OCI-LY3 (cell line): ENCODE measurements around the gene IAH1.

ENCODE experiments used
- H2AFZ ChIP-seq: fragments of 200-600, 300-600 bp; shearing (Covaris generic); 2 replicates; pipeline ENCODE4 v1.6.0; 2014; ENCODE audit warnings: antibody characterized with exemption, low read depth, low read length
- H3K27ac ChIP-seq: fragments of 200-600, 300-600 bp; sonication (generic); 2 replicates; pipeline ENCODE4 v1.5.1; 2014; ENCODE audit warnings: mild to moderate bottlenecking, low read length, moderate library complexity, mixed read lengths
- H3K27me3 ChIP-seq: fragments of 200-600, 300-600 bp; sonication (generic); 2 replicates; pipeline ENCODE4 v1.6.1; 2014; ENCODE audit warnings: low read depth, low read length, mixed read lengths
- H3K36me3 ChIP-seq: fragments of 200-600, 300-600 bp; sonication (generic); replicated peaks from 2 replicates; pipeline ENCODE3; 2014; ENCODE audit warnings: low read depth, low read length, mixed read lengths
- H3K4me1 ChIP-seq: fragments of 300-600, 200-600 bp; sonication (generic); 2 replicates; pipeline ENCODE4 v1.6.1; 2014; ENCODE audit warnings: low read length, mixed read lengths
- H3K4me2 ChIP-seq: fragments of 200-600, 300-600 bp; sonication (generic); 2 replicates; pipeline ENCODE4 v1.6.1; 2014; ENCODE audit warnings: low read length, mixed read lengths
- H3K4me3 ChIP-seq: fragments of 300-600, 200-600 bp; sonication (generic); 2 replicates; pipeline ENCODE4 v1.5.1; 2014; ENCODE audit warnings: antibody characterized with exemption, mild to moderate bottlenecking, low read length, moderate library complexity
- H3K79me2 ChIP-seq: fragments of 300-600, 200-600 bp; shearing (Covaris generic); 2 replicates; pipeline ENCODE4 v1.6.1; 2014; ENCODE audit warnings: mild to moderate bottlenecking, low read length, mixed read lengths
- H3K9ac ChIP-seq: fragments of 300-600, 200-600 bp; shearing (Covaris generic); 2 replicates; pipeline ENCODE4 v1.6.0; 2014; ENCODE audit warnings: mild to moderate bottlenecking, low read length, moderate library complexity
- H3K9me3 ChIP-seq: fragments of 200-600, 300-600 bp; shearing (Covaris generic); 2 replicates; pipeline ENCODE4 v1.6.1; 2014; ENCODE audit warnings: low read length, mixed read lengths; ENCODE audit not compliant: insufficient read depth
- H4K20me1 ChIP-seq: fragments of 200-600, 300-600 bp; sonication (generic); 2 replicates; pipeline ENCODE4 v1.6.1; 2016; ENCODE audit warnings: low read length, mixed read lengths; ENCODE audit not compliant: insufficient read depth
- EZH2phosphoT487 ChIP-seq: fragments of 200-600 bp; shearing (Covaris generic); IDR thresholded peaks from 2 replicates; pipeline ENCODE4 v1.6.1; 2018; ENCODE audit warnings: antibody characterized with exemption, mixed run types, low read depth
- TF ChIP-seq, protein P1 (sequence below): fragments of 200-600, 300-600 bp; sonication (generic); IDR thresholded peaks from 2 replicates; pipeline ENCODE4 v1.5.1; 2014; ENCODE audit warnings: antibody characterized with exemption, low read length, low read depth

IAH1 gene

DNA sequence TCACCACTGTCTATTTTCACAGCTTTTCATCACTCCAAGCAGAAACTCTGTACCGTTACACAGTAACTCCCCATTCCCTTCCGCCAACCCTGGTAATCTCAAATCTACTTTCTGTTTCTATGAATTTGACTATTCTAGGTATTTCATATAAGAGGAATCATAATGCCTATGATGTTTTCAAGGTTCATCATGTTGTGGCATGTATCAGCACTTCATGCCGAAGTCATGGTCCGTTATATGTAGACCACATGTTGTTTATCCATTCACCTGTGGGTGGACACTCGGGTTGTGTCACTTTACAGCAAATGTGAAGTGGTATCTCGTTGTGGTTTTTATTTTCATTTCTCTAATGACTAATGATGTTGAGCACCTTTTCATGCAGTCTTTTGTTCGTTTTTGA lies 29.3 kb upstream of the IAH1 start:
- H3K36me3 ChIP-seq, result peaks cover 41% of the 10 kb centered on the region
- H3K27me3 ChIP-seq, result no peaks in the 10 kb centered on the region
- H3K9ac ChIP-seq, result no peak overlapping the region
- no peaks in the 10 kb centered on the region for H4K20me1 ChIP-seq
- H2AFZ ChIP-seq, result no peak overlapping the region
- H3K4me2 ChIP-seq, result no peak overlapping the region
- TF ChIP-seq, protein P1, sequence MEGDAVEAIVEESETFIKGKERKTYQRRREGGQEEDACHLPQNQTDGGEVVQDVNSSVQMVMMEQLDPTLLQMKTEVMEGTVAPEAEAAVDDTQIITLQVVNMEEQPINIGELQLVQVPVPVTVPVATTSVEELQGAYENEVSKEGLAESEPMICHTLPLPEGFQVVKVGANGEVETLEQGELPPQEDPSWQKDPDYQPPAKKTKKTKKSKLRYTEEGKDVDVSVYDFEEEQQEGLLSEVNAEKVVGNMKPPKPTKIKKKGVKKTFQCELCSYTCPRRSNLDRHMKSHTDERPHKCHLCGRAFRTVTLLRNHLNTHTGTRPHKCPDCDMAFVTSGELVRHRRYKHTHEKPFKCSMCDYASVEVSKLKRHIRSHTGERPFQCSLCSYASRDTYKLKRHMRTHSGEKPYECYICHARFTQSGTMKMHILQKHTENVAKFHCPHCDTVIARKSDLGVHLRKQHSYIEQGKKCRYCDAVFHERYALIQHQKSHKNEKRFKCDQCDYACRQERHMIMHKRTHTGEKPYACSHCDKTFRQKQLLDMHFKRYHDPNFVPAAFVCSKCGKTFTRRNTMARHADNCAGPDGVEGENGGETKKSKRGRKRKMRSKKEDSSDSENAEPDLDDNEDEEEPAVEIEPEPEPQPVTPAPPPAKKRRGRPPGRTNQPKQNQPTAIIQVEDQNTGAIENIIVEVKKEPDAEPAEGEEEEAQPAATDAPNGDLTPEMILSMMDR, result no peak
- TF ChIP-seq EZH2phosphoT487, result no peak
- no peaks in the 10 kb centered on the region for H3K9me3 ChIP-seq
- no peak overlapping the region for H3K4me3 ChIP-seq
- H3K4me1 ChIP-seq, result no peaks in the 10 kb centered on the region
- no peaks in the 10 kb centered on the region for H3K79me2 ChIP-seq
- no peak overlapping the region for H3K27ac ChIP-seq

DNA sequence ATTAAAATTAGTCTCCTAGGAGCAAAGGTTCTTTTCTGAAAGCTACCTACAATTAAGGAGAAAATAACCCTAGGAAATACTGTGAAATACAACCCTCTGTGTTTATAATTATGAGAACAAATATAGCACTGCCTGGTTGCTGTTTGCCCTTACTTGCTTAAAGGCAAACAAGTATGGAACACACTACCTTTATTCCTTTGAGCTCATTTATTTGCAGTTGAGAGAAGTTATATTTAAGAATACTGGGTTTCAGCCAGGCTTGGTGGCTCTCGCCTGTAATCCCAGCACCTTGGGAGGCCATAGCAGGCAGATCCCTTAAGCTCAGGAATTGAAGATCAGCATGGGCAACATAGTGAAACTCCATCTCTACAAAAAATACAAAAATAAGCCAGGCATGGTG lies 23.1 kb upstream of the IAH1 start:
- no peaks in the 10 kb centered on the region for H3K4me1 ChIP-seq
- H3K79me2 ChIP-seq, result no peaks in the 10 kb centered on the region
- no peaks in the 10 kb centered on the region for H3K27me3 ChIP-seq
- H3K4me2 ChIP-seq, result no peak overlapping the region
- H3K9ac ChIP-seq, result no peak overlapping the region
- TF ChIP-seq, protein P1, result no peak
- no peak for TF ChIP-seq EZH2phosphoT487
- H3K36me3 ChIP-seq, result peaks cover 25% of the 10 kb centered on the region
- no peaks in the 10 kb centered on the region for H4K20me1 ChIP-seq
- H3K9me3 ChIP-seq, result no peaks in the 10 kb centered on the region
- no peak overlapping the region for H3K4me3 ChIP-seq
- no peak overlapping the region for H3K27ac ChIP-seq
- H2AFZ ChIP-seq, result no peak overlapping the region

DNA sequence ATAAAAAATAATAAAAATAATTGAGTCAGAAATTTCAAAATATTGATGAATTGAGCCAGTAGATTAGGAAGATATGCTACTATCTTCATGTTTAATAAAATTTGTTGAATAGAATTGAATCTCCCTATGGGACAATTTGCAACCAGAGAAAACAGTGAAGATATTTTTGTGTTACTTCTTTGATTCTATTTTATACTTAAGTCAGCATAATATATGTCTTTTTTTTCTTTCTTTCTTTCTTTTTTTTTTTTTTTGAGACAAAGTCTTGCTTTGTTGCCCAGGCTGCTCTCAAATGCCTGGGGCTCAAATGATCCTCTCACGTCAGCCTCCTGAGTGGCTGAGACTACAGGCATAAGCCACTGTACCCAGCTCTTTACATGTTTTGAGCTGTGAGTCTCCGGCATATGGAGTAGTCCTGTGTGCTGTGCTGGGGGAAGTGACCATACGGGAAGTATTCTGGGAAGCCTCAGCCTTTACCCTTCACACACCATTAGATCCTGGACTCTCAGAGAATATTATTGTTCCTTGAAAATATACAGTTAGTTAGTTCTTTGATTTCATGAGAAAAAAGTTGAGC lies 13.8 kb upstream of the IAH1 start:
- Histone ChIP-seq H3K36me3 (peaks cover 18% of the 10 kb centered on the region), H3K27ac (no peak overlapping the region), H3K4me2 (no peak overlapping the region), H3K4me1 (no peaks in the 10 kb centered on the region), H3K4me3 (no peak overlapping the region), H3K27me3 (no peaks in the 10 kb centered on the region), H3K79me2 (no peaks in the 10 kb centered on the region), H3K9me3 (no peaks in the 10 kb centered on the region), H4K20me1 (no peaks in the 10 kb centered on the region), H2AFZ (no peak overlapping the region), H3K9ac (no peak overlapping the region)
- TF ChIP-seq, protein P1, result no peak
- no peak for TF ChIP-seq EZH2phosphoT487

DNA sequence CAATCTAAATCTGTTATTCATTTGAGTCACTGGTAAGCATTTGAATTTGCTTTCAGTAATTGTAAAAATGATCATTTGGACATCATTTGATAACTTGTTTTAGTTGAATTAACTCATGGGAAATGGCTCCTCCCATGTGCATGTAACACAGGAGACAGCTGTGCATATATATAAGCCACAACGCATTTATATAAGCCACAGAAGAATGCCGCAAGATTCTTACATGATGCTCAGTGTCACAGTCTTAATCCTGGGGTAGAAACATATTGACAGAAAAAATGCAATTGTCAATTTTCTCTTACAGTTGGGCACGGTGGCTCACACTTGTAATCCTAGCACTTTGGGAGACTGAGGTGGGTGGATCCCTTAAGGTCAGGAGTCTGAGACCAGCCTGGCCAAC lies 13.3 kb upstream of the IAH1 start:
- Histone ChIP-seq H3K79me2 (no peaks in the 10 kb centered on the region), H3K4me3 (no peak overlapping the region), H3K36me3 (peaks cover 20% of the 10 kb centered on the region), H3K27ac (no peak overlapping the region), H3K4me1 (no peaks in the 10 kb centered on the region), H3K4me2 (no peak overlapping the region), H4K20me1 (no peaks in the 10 kb centered on the region), H3K27me3 (no peaks in the 10 kb centered on the region), H3K9me3 (no peaks in the 10 kb centered on the region), H2AFZ (no peak overlapping the region), H3K9ac (no peak overlapping the region)
- TF ChIP-seq, protein P1, result no peak
- no peak for TF ChIP-seq EZH2phosphoT487
